ENCODE measurements around the gene RAB18.

DNA sequence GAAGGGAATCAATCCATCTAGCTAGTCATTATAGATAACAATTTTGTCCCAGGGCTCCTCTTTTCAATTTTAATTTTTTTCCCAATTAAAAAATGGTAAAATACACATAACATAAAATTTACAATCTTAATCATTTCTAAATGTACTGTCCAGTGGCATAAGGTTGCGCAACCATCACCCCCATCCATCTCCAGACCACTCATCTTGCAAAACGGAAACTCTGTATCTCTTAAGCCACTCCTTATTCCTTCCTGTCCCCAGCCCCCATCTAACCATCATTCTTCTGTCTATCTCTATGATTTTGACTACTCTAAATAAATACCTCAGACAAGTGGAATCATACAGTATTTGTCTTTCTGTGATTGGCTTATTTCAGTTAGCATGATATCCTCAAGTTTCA, 46.1 kb upstream of the RAB18 start:
- no peak for TF ChIP-seq EP300 (IDR thresholded peaks at IDR 0.05)
- TF ChIP-seq CTCF (IDR thresholded peaks at IDR 0.05): no peak
- TF ChIP-seq POLR2A (IDR thresholded peaks at IDR 0.05): no peak

Measured in ovary (tissue), 3 donors.